H9 (cell line): ENCODE results near the gene APOL2. TPM values are rescaled to one million over a fixed set of nuclear protein-coding genes. Genes with fewer than 3 reads are reported as not detected.
"Not testable (repeated sequence)": the region's sequence is repeated elsewhere in the genome, so short reads cannot be mapped to it uniquely, and the experiment has no call there.

Experiments used
- DNase-seq: peaks from one replicate; pipeline ENCODE4 v3.0.0-alpha.2; 2017
- H2AFZ ChIP-seq: one replicate; pipeline ENCODE4 v1.6.1; 2013; ENCODE audit warnings: mild to moderate bottlenecking, low read length, control low read depth, moderate library complexity
- H2AK5ac ChIP-seq: 2 replicates; pipeline ENCODE4 v1.6.1; 2013; ENCODE audit warnings: low read length, control low read depth, mixed read lengths; ENCODE audit not compliant: insufficient read length
- H2BK120ac ChIP-seq: one replicate; pipeline ENCODE4 v1.6.1; 2013; ENCODE audit warnings: low read depth, mild to moderate bottlenecking, low read length, control low read depth, inconsistent platforms; ENCODE audit not compliant: poor library complexity, severe bottlenecking
- H2BK12ac ChIP-seq: 2 replicates; pipeline ENCODE4 v1.6.1; 2013; ENCODE audit warnings: low read length, control low read depth, mixed read lengths, low read depth; ENCODE audit not compliant: insufficient read length
- H2BK15ac ChIP-seq: 2 replicates; pipeline ENCODE4 v1.6.1; 2013; ENCODE audit warnings: low read depth, low read length, control low read depth
- H2BK20ac ChIP-seq: one replicate; pipeline ENCODE4 v1.6.1; 2013; ENCODE audit warnings: low read depth, mild to moderate bottlenecking, low read length, control low read depth, inconsistent platforms; ENCODE audit not compliant: poor library complexity, severe bottlenecking
- H2BK5ac ChIP-seq: 2 replicates; pipeline ENCODE4 v1.6.1; 2013; ENCODE audit warnings: low read length, control low read depth, mixed read lengths; ENCODE audit not compliant: insufficient read length
- H3K14ac ChIP-seq: 2 replicates; pipeline ENCODE4 v1.6.1; 2013; ENCODE audit warnings: low read length, control low read depth; ENCODE audit not compliant: insufficient read depth
- H3K18ac ChIP-seq: 2 replicates; pipeline ENCODE4 v1.6.1; 2013; ENCODE audit warnings: low read depth, mild to moderate bottlenecking, mixed read lengths, low read length, control low read depth; ENCODE audit not compliant: insufficient read length
- H3K23ac ChIP-seq: 2 replicates; pipeline ENCODE4 v1.6.1; 2013; ENCODE audit warnings: low read length, control low read depth, mixed read lengths, low read depth; ENCODE audit not compliant: insufficient read length
- H3K23me2 ChIP-seq: 2 replicates; pipeline ENCODE4 v1.6.1; 2013; ENCODE audit warnings: low read depth, mild to moderate bottlenecking, mixed read lengths, low read length, control low read depth; ENCODE audit not compliant: insufficient read length, poor library complexity, severe bottlenecking
- H3K27ac ChIP-seq: 2 replicates; pipeline ENCODE4 v1.5.1; 2013; ENCODE audit warnings: low read length, control low read depth, mixed read lengths, low read depth; ENCODE audit not compliant: insufficient read length
- H3K27me3 ChIP-seq: 2 replicates; pipeline ENCODE4 v1.6.1; 2013; ENCODE audit warnings: low read length, control low read depth, inconsistent platforms; ENCODE audit not compliant: insufficient read depth
- H3K4ac ChIP-seq: 2 replicates; pipeline ENCODE4 v1.6.1; 2013; ENCODE audit warnings: low read depth, mild to moderate bottlenecking, control low read depth, inconsistent platforms, low read length, moderate library complexity
- H3K4me1 ChIP-seq: 2 replicates; pipeline ENCODE4 v1.6.1; 2013; ENCODE audit warnings: low read length, control low read depth, inconsistent platforms; ENCODE audit not compliant: insufficient read depth
- H3K4me2 ChIP-seq: 2 replicates; pipeline ENCODE4 v1.6.1; 2013; ENCODE audit warnings: low read length, control low read depth, mixed read lengths; ENCODE audit not compliant: insufficient read length, insufficient read depth
- H3K56ac ChIP-seq: 2 replicates; pipeline ENCODE4 v1.6.1; 2013; ENCODE audit warnings: low read depth, mild to moderate bottlenecking, mixed read lengths, low read length, control low read depth; ENCODE audit not compliant: insufficient read length
- H3K79me1 ChIP-seq: 2 replicates; pipeline ENCODE4 v1.6.1; 2013; ENCODE audit warnings: low read depth, mild to moderate bottlenecking, moderate library complexity, low read length, control low read depth, inconsistent platforms; ENCODE audit not compliant: insufficient read depth, poor library complexity, severe bottlenecking
- H3K79me2 ChIP-seq: 2 replicates; pipeline ENCODE4 v1.6.1; 2013; ENCODE audit warnings: low read length, control low read depth, inconsistent platforms; ENCODE audit not compliant: insufficient read depth
- H3K9ac ChIP-seq: 2 replicates; pipeline ENCODE4 v1.6.1; 2013; ENCODE audit warnings: low read length, control low read depth, mixed read lengths; ENCODE audit not compliant: insufficient read length; ENCODE audit errors: extremely low read depth
- H3K9me3 ChIP-seq: one replicate; pipeline ENCODE4 v1.6.1; 2013; ENCODE audit warnings: low read depth, low read length, inconsistent platforms; ENCODE audit not compliant: control insufficient read depth
- H3T11ph ChIP-seq: one replicate; pipeline ENCODE4 v1.6.1; 2013; ENCODE audit warnings: mild to moderate bottlenecking, low read length, control low read depth, inconsistent platforms
- H4K20me1 ChIP-seq: one replicate; pipeline ENCODE4 v1.6.1; 2013; ENCODE audit not compliant: control insufficient read depth, insufficient read length, insufficient read depth
- H4K5ac ChIP-seq: 2 replicates; pipeline ENCODE4 v1.6.1; 2013; ENCODE audit warnings: low read depth, mild to moderate bottlenecking, mixed read lengths, low read length, control low read depth; ENCODE audit not compliant: insufficient read length
- H4K8ac ChIP-seq: replicated peaks from 2 replicates; pipeline ENCODE4 v1.6.1; 2013; ENCODE audit warnings: low read length, control low read depth, mixed read lengths, low read depth; ENCODE audit not compliant: insufficient read length
- H4K91ac ChIP-seq: 2 replicates; pipeline ENCODE4 v1.6.1; 2013; ENCODE audit warnings: low read depth, mild to moderate bottlenecking, moderate library complexity, mixed read lengths, low read length, control low read depth; ENCODE audit not compliant: insufficient read length
- H3K27ac Mint-ChIP-seq, 3 experiments: 2 replicates in 2 of 3; 3 replicates in 1 of 3; pipeline ENCODE4 v1.8.0; 2020 to 2021; ENCODE audit warnings: mixed read lengths in 3 of 3, mild to moderate bottlenecking in 1 of 3, moderate library complexity in 1 of 3
- H3K27me3 Mint-ChIP-seq: 2 replicates; pipeline ENCODE4 v1.8.0; 2021; ENCODE audit warnings: low read depth, mild to moderate bottlenecking, moderate library complexity, mixed read lengths
- H3K36me3 Mint-ChIP-seq, 3 experiments: 2 replicates in 2 of 3; 3 replicates in 1 of 3; pipeline ENCODE4 v1.8.0; 2020 to 2021; ENCODE audit warnings: low read depth in 3 of 3, mixed read lengths in 3 of 3; ENCODE audit not compliant: insufficient read depth in 1 of 3
- H3K4me1 Mint-ChIP-seq, 2 experiments: 2 replicates each; pipeline ENCODE4 v1.8.0; 2020; ENCODE audit warnings: mixed read lengths in 2 of 2
- H3K4me3 Mint-ChIP-seq, 2 experiments: 2 replicates in 1 of 2; 3 replicates in 1 of 2; pipeline ENCODE4 v1.8.0; 2020 to 2021; ENCODE audit warnings: mild to moderate bottlenecking in 2 of 2, mixed read lengths in 2 of 2, moderate library complexity in 1 of 2
- H3K9me3 Mint-ChIP-seq, 2 experiments: 2 replicates in 1 of 2; 3 replicates in 1 of 2; pipeline ENCODE4 v1.8.0; 2020; ENCODE audit warnings: mild to moderate bottlenecking in 2 of 2, mixed read lengths in 2 of 2, moderate library complexity in 1 of 2
- WGBS: extraction: QIAGEN DNeasy Blood & Tissue Kit; methylation state at CpG from one replicate; pipeline ENCODE4 v1.1.7; 2013; ENCODE audit warnings: missing lambda C conversion rate, low lambda C conversion rate, mixed read lengths; ENCODE audit not compliant: insufficient read length; ENCODE audit errors: extremely low coverage; 5-methylcytosine and 5-hydroxymethylcytosine counted together
- total RNA-seq: library from RNA; stranded (reverse); gene quantifications from 2 replicates; pipeline ENCODE4 v1.2.1, GENCODE V29; 2021

Gene APOL2
- total RNA-seq, 1 experiment from 2014 or later: 15.6 TPM

- not testable (repeated sequence) for H2BK120ac ChIP-seq, H3K27ac ChIP-seq, H3K27ac Mint-ChIP-seq, H3K9me3 Mint-ChIP-seq, H3K4me1 ChIP-seq, H2BK15ac ChIP-seq, H3K79me1 ChIP-seq, H3K9me3 ChIP-seq, H3K79me2 ChIP-seq, H3K23me2 ChIP-seq, H2BK5ac ChIP-seq, H4K5ac ChIP-seq, H3K4me2 ChIP-seq, DNase-seq, H3K4ac ChIP-seq, H3K9ac ChIP-seq, H3K14ac ChIP-seq, H3K56ac ChIP-seq, H3K36me3 Mint-ChIP-seq, H2AFZ ChIP-seq, H3K27me3 ChIP-seq, H3T11ph ChIP-seq, H3K23ac ChIP-seq, H3K18ac ChIP-seq, H2BK20ac ChIP-seq, H4K8ac ChIP-seq, H2AK5ac ChIP-seq, H2BK12ac ChIP-seq, H4K91ac ChIP-seq, H3K4me3 Mint-ChIP-seq, H3K4me1 Mint-ChIP-seq, H4K20me1 ChIP-seq
- peaks cover 38% of the 10 kb centered on the region for H3K27me3 Mint-ChIP-seq
- WGBS: no CpG with 5 or more reads among the region's 7 CpGs
Observed at GRCh38 chr22:36271231-36271630, 31.9 kb upstream of the APOL2 start.
